Measurements from ENCODE around the gene IGIP. TPM values are rescaled to one million over a fixed set of nuclear protein-coding genes. Genes with fewer than 3 reads are reported as not detected.

The IGIP gene
- total and polyA plus RNA-seq, 3 donors from 2014 or later: 7.1 to 12.1 (median 11.1) TPM

DNA sequence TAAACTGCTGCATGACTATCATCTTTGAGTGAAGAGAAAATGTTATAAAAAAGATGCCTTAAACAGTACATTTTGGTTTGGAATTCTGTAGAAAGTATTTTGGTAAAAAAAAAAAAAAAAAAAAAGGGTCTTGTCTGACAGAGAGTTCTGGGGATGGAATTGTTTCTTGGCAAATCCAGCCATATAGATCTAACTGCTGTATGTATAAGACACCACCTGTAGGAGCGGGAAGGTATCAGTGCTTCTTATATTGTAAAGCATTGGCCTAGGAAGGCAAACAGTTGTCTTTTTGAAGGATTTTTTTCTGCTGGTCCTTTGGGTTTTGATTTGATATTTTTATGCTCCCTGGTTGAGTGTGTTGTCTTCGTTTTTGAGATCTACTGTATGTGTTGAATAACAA is 9.0 kb upstream of the IGIP start:
- Histone ChIP-seq H3K4me3 (no peak overlapping the region), H3K36me3 (ENCODE audit: low read depth, missing control alignments) (no peaks in the 10 kb centered on the region), H3K27ac (no peak overlapping the region), H3K4me1 (peaks cover 40% of the 10 kb centered on the region), H3K27me3 (no peaks in the 10 kb centered on the region), H3K9me3 (no peaks in the 10 kb centered on the region)
- DNase-seq: no peak
- 67 to 73% methylated on average over 2 of the region's 2 CpGs for WGBS, 2 donors
- intact Hi-C loops (cut with DNase I; ENCODE audit: low total_unique reads): no loop called here
- TF ChIP-seq POLR2A (IDR thresholded peaks at IDR 0.05): no peak

DNA sequence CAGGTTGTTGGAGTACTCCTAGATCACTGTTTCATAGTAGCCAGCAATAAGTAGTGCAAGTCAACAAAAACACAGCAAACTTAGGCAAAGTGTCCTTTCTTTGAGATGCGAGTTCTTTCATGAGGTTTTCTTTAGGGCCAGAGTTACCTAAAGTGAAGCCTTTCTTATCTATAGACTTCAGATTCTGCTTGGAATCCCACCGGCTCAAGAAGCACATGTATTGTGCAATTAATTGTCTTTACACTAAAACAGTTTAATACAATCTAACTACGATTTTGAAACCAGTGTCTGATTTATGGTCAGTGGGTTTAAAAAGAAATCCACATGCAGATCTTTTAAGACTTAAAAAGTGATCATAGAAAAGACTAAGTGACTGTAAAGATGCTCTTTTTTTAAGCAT is 8.2 kb upstream of the IGIP start:
- Histone ChIP-seq H3K4me3 (no peak overlapping the region), H3K27ac (no peak overlapping the region), H3K27me3 (no peaks in the 10 kb centered on the region), H3K36me3 (ENCODE audit: low read depth, missing control alignments) (no peaks in the 10 kb centered on the region), H3K4me1 (peaks cover 32% of the 10 kb centered on the region), H3K9me3 (no peaks in the 10 kb centered on the region)
- no peak for DNase-seq
- WGBS, 2 donors: 57 to 67% methylated on average over 3 of the region's 3 CpGs
- no peak for TF ChIP-seq POLR2A (IDR thresholded peaks at IDR 0.05)
- TF ChIP-seq, protein P1, sequence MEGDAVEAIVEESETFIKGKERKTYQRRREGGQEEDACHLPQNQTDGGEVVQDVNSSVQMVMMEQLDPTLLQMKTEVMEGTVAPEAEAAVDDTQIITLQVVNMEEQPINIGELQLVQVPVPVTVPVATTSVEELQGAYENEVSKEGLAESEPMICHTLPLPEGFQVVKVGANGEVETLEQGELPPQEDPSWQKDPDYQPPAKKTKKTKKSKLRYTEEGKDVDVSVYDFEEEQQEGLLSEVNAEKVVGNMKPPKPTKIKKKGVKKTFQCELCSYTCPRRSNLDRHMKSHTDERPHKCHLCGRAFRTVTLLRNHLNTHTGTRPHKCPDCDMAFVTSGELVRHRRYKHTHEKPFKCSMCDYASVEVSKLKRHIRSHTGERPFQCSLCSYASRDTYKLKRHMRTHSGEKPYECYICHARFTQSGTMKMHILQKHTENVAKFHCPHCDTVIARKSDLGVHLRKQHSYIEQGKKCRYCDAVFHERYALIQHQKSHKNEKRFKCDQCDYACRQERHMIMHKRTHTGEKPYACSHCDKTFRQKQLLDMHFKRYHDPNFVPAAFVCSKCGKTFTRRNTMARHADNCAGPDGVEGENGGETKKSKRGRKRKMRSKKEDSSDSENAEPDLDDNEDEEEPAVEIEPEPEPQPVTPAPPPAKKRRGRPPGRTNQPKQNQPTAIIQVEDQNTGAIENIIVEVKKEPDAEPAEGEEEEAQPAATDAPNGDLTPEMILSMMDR (IDR thresholded peaks at IDR 0.05): no peak
- intact Hi-C loops (cut with DNase I; ENCODE audit: low total_unique reads): no loop called here

DNA sequence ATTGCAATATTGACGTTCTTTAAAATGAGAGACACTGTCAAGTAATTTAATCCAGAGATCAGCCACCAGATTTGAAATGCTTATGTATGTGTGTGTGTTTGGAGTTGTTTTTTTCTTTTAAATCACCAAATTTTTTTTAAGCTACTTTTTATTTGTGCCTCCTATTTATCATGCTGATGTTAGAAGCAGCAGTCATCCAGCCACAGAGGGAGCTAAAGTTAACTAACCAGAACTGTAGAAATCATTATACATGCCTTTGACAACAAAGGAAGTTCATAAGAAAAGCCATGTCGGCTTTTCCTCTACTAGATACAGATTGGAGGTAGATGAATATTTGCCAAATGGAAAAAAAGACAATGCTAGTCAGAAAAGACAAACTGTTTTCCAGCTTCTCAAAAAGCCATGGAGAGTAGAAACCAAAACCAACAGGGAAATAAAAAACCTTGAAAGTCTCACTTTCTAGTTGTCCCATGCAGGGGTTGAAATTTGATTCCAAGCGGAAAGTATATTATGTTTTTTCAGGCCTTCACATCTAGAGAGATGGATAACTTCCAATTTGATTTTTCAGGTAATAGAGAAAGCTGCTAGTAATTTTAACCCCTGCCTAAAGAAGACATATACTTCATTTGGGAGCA is 7.3 kb upstream of the IGIP start:
- Histone ChIP-seq H3K27me3 (no peaks in the 10 kb centered on the region), H3K9me3 (no peaks in the 10 kb centered on the region), H3K4me3 (no peak overlapping the region), H3K4me1 (peaks cover 25% of the 10 kb centered on the region), H3K27ac (no peak overlapping the region), H3K36me3 (ENCODE audit: low read depth, missing control alignments) (no peaks in the 10 kb centered on the region)
- 69 to 70% methylated on average over 3 of the region's 3 CpGs for WGBS, 2 donors
- intact Hi-C loops (cut with DNase I; ENCODE audit: low total_unique reads): no loop called here
- DNase-seq: no peak
- no peak for TF ChIP-seq POLR2A (IDR thresholded peaks at IDR 0.05)
- TF ChIP-seq, protein P1 (IDR thresholded peaks at IDR 0.05): no peak

GRCh38 chr5:140126315-140127012 is 727 bp downstream of the IGIP start:
- H3K27me3 ChIP-seq: no peaks in the 10 kb centered on the region
- intact Hi-C loops (cut with DNase I; ENCODE audit: low total_unique reads): no loop called here
- 91% methylated on average over 6 of the region's 6 CpGs for WGBS, 2 donors
- TF ChIP-seq, protein P1 (IDR thresholded peaks at IDR 0.05): no peak
- no peak for TF ChIP-seq POLR2A (IDR thresholded peaks at IDR 0.05)
- H3K27ac ChIP-seq: no peak overlapping the region
- no peaks in the 10 kb centered on the region for H3K9me3 ChIP-seq
- no peak for DNase-seq
- peaks cover 5% of the 10 kb centered on the region for H3K4me1 ChIP-seq
- H3K36me3 ChIP-seq (ENCODE audit: low read depth, missing control alignments): no peaks in the 10 kb centered on the region
- H3K4me3 ChIP-seq: no peak overlapping the region

DNA sequence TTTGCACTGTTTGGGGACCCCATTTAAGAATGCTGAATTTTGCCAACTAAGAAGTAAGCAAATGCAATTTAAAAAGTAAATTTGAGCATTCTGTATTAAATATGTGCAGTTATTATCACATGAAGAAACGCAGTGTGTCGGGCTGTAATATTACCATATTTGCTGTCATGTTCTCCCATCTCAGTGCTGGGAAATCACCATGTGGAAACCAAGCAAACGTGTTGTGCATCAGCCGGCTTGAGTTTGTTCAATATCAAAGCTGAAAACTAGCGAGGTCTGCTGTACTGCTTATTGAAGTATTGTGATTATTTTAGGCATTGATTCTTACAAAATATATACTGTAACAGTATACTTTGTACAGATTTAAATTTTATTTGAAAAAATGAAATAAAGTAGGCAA is 2.6 kb downstream of the IGIP start:
- no peak for TF ChIP-seq POLR2A (IDR thresholded peaks at IDR 0.05)
- TF ChIP-seq, protein P1 (IDR thresholded peaks at IDR 0.05): no peak
- Histone ChIP-seq H3K4me1 (peaks cover 5% of the 10 kb centered on the region), H3K27ac (no peak overlapping the region), H3K27me3 (no peaks in the 10 kb centered on the region), H3K36me3 (ENCODE audit: low read depth, missing control alignments) (no peaks in the 10 kb centered on the region), H3K9me3 (no peaks in the 10 kb centered on the region), H3K4me3 (no peak overlapping the region)
- intact Hi-C loops (cut with DNase I; ENCODE audit: low total_unique reads): no loop called here
- DNase-seq: no peak
- 92 to 93% methylated on average over 5 of the region's 5 CpGs for WGBS, 2 donors

Measured in testis (tissue), 3 donors.